Endothelial cell of umbilical vein (primary cell): ENCODE measurements around the gene DACT2. TPM values are rescaled to one million over a fixed set of nuclear protein-coding genes. Genes with fewer than 3 reads are reported as not detected.

ENCODE experiments used
- BruUV-seq: library from RNA; stranded (reverse); fragments of 400-500 nt; replicated peaks from 2 replicates; lab custom pipeline; 2021; lab: Mats Ljungman, UMichigan
- CTCF ChIA-PET: fragments of 300-600, 350-600 bp; sonication (Branson Sonifier 250); formaldehyde crosslinking; loops from one replicate; lab custom pipeline; 2021; ENCODE audit warnings: antibody characterized with exemption, inconsistent platforms; lab: Charles Lee
- POLR2A ChIA-PET: fragments of 300-600, 350-600 bp; sonication (Branson Sonifier 250); formaldehyde crosslinking; loops from one replicate; lab custom pipeline; 2021; ENCODE audit warnings: antibody characterized with exemption, inconsistent platforms; lab: Charles Lee
- DNase-seq: peaks from one replicate; pipeline ENCODE4 v3.0.0-alpha.2; 2011; ENCODE audit warnings: low read depth, low spot score
- FAIRE-seq: peaks from 2 replicates; lab custom pipeline; 2011; peaks lifted over from hg19 to GRCh38; lab: Jason Lieb, UNC
- H2AFZ ChIP-seq: 2 replicates; pipeline ENCODE4 v1.6.0; 2012; ENCODE audit warnings: low read depth, low read length, control low read depth, inconsistent platforms
- H3K27ac ChIP-seq: 2 replicates; pipeline ENCODE4 v1.5.1; 2011; ENCODE audit warnings: low read depth, mild to moderate bottlenecking, control low read depth, low read length, moderate library complexity; ENCODE audit not compliant: insufficient read depth
- H3K27me3 ChIP-seq, 2 experiments: 2 replicates each; pipeline versions ENCODE4 v1.6.0 to v1.6.1; 2011; ENCODE audit warnings: low read length in 2 of 2, mixed read lengths in 1 of 2; ENCODE audit not compliant: control insufficient read depth in 2 of 2, insufficient read depth in 2 of 2
- H3K36me3 ChIP-seq, 2 experiments: 2 replicates in 1 of 2; 3 replicates in 1 of 2; pipeline ENCODE4 v1.5.1; 2011; ENCODE audit warnings: low read length in 2 of 2, mild to moderate bottlenecking in 1 of 2, moderate library complexity in 1 of 2; ENCODE audit not compliant: control insufficient read depth in 2 of 2, insufficient read depth in 2 of 2; ENCODE audit errors: extremely low read depth in 1 of 2
- H3K4me1 ChIP-seq: 3 replicates; pipeline ENCODE4 v1.5.1; 2011; ENCODE audit warnings: mild to moderate bottlenecking, low read length; ENCODE audit not compliant: control insufficient read depth, insufficient read depth; ENCODE audit errors: extremely low read depth
- H3K4me2 ChIP-seq: 2 replicates; pipeline ENCODE4 v1.6.1; 2011; ENCODE audit warnings: low read length, control low read depth, mixed read lengths; ENCODE audit not compliant: insufficient read depth
- H3K4me3 ChIP-seq, 3 experiments: fragments of 200-600 bp in 1 of 3; sonication (generic), shearing (Covaris generic) in 1 of 3; replicated peaks in 1 of 3; 2 replicates each; pipeline ENCODE4 v1.5.1; 2011 to 2016; ENCODE audit warnings: control low read depth in 3 of 3, low read length in 3 of 3, mild to moderate bottlenecking in 2 of 3, inconsistent platforms in 1 of 3, low read depth in 1 of 3, moderate library complexity in 1 of 3; ENCODE audit not compliant: insufficient read depth in 1 of 3
- H3K79me2 ChIP-seq: 2 replicates; pipeline ENCODE4 v1.6.0; 2012; ENCODE audit warnings: low read length, inconsistent platforms; ENCODE audit not compliant: control insufficient read depth, insufficient read depth
- H3K9ac ChIP-seq: replicated peaks from 2 replicates; pipeline ENCODE3; 2011; ENCODE audit warnings: low read length, control low read depth; ENCODE audit not compliant: insufficient read depth; ENCODE audit errors: extremely low read depth
- H3K9me1 ChIP-seq: replicated peaks from 3 replicates; pipeline ENCODE4 v1.6.0; 2011; ENCODE audit warnings: mild to moderate bottlenecking, low read length; ENCODE audit not compliant: control insufficient read depth, insufficient read depth; ENCODE audit errors: extremely low read depth
- H3K9me3 ChIP-seq: replicated peaks from 2 replicates; pipeline ENCODE4 v1.5.1; 2012; ENCODE audit warnings: low read length, inconsistent platforms; ENCODE audit not compliant: control insufficient read depth, insufficient read depth
- H4K20me1 ChIP-seq: replicated peaks from 2 replicates; pipeline ENCODE3; 2011; ENCODE audit warnings: mild to moderate bottlenecking, low read length; ENCODE audit not compliant: control insufficient read depth, insufficient read depth; ENCODE audit errors: extremely low read depth
- CTCF ChIP-seq, 2 donors: IDR thresholded peaks; 1 replicate in 1 of 2; 2 replicates in 1 of 2; pipeline ENCODE4 v1.5.1; 2011; ENCODE audit warnings: low read length in 2 of 2, mild to moderate bottlenecking in 2 of 2, moderate library complexity in 2 of 2, control low read depth in 1 of 2, inconsistent platforms in 1 of 2, low read depth in 1 of 2; ENCODE audit not compliant: insufficient read depth in 1 of 2; ENCODE audit errors: extremely low read depth in 1 of 2
- EZH2 ChIP-seq: IDR thresholded peaks from 2 replicates; pipeline ENCODE4 v1.6.1; 2012; ENCODE audit warnings: borderline replicate concordance, low read depth, mild to moderate bottlenecking, moderate library complexity, low read length, inconsistent platforms; ENCODE audit not compliant: severe bottlenecking
- FOS ChIP-seq: IDR thresholded peaks from 2 replicates; pipeline ENCODE4 v1.6.1; 2011; ENCODE audit warnings: mild to moderate bottlenecking, low read length, moderate library complexity, borderline replicate concordance; ENCODE audit not compliant: insufficient read depth
- GATA2 ChIP-seq: IDR thresholded peaks from 2 replicates; pipeline ENCODE4 v1.7.0; 2011; ENCODE audit warnings: low read depth, mild to moderate bottlenecking, moderate library complexity, mixed read lengths, low read length; ENCODE audit not compliant: insufficient read length, insufficient read depth
- JUN ChIP-seq: IDR thresholded peaks from 2 replicates; pipeline ENCODE4 v1.6.1; 2011; ENCODE audit warnings: borderline replicate concordance, low read depth; ENCODE audit not compliant: insufficient read length, insufficient read depth
- MAX ChIP-seq: IDR thresholded peaks from 2 replicates; pipeline ENCODE4 v1.6.1; 2011; ENCODE audit not compliant: insufficient read depth, insufficient read length
- MYC ChIP-seq: IDR thresholded peaks from one replicate; pipeline ENCODE4 v1.6.1; 2011; ENCODE audit warnings: mild to moderate bottlenecking, low read depth, low read length
- POLR2A ChIP-seq: IDR thresholded peaks from 2 replicates; pipeline ENCODE4 v1.6.1; 2012; ENCODE audit warnings: low read depth, mild to moderate bottlenecking, control low read depth, low read length
- POLR2AphosphoS5 ChIP-seq: IDR thresholded peaks from 2 replicates; pipeline ENCODE4 v1.6.1; 2012; ENCODE audit warnings: low read depth, mild to moderate bottlenecking, control low read depth, low read length, moderate library complexity; ENCODE audit not compliant: insufficient read depth
- dilution Hi-C: fragments of 300-500 bp; cut with MboI; formaldehyde crosslinking; loops from one replicate; pipeline ENCODE4 v1.15.0; 2019; ENCODE audit warnings: low sequenced_read_pairs; ENCODE audit not compliant: extremely low pct_ligation_motif_present
- intact Hi-C: fragments of 100-400 bp; cut with micrococcal nuclease; formaldehyde crosslinking; loops from one replicate; pipeline ENCODE4 v1.10.0; 2022
- polyA plus RNA-seq, 4 experiments: library from polyadenylated mRNA; depleted of rRNA in 3 of 4; stranded (reverse) in 3 of 4; unstranded in 1 of 4; fragments of >200 nt; gene quantifications; 2 replicates each; pipeline versions ENCODE4 v1.2.1 to v1.2.3, GENCODE V29; 2011 to 2012; ENCODE audit warnings: missing spikeins in 1 of 4
- total RNA-seq: library from RNA; stranded (reverse); gene quantifications from 2 replicates; pipeline ENCODE4 v1.2.3, GENCODE V29; 2021

The DACT2 gene
- total and polyA plus RNA-seq, 2 donors (not counting 3 experiments of a cell fraction or from before 2014, with no cell fraction given), result not detected

- peaks cover 15 to 33% of the 10 kb centered on the region in 2 experiments for H3K27me3 ChIP-seq
- DNase-seq, result no peak
- no peaks in the 10 kb centered on the region for H3K9me3 ChIP-seq
- no peak overlapping the region for H3K4me3 ChIP-seq
- H3K4me1 ChIP-seq, result no peaks in the 10 kb centered on the region
- dilution Hi-C loops, result no loop called here
- no peak overlapping the region for H3K9ac ChIP-seq
- no peaks in the 10 kb centered on the region for H4K20me1 ChIP-seq
- intact Hi-C loops, result no loop called here
- no peaks in the 10 kb centered on the region for H3K79me2 ChIP-seq
- H3K9me1 ChIP-seq, result no peaks in the 10 kb centered on the region
- FAIRE-seq, result no peak
- H3K36me3 ChIP-seq, result no peaks in the 10 kb centered on the region
- no TSS peak for BruUV-seq
- TF ChIP-seq EZH2, result peak; percentile 70
- no peak for TF ChIP-seq MYC
- H3K27ac ChIP-seq, result no peak overlapping the region
- H2AFZ ChIP-seq, result no peak overlapping the region
- ChIA-PET POLR2A (no interaction called here), CTCF (no interaction called here)
- no peak overlapping the region for H3K4me2 ChIP-seq
Observed at GRCh38 chr6:168318579-168319278, 848 bp downstream of the DACT2 start.

- FAIRE-seq (no peak), DNase-seq (no peak)
- Histone ChIP-seq H3K27ac (no peak overlapping the region), H3K36me3 (no peaks in the 10 kb centered on the region), H3K4me2 (no peak overlapping the region), H3K9me1 (no peaks in the 10 kb centered on the region), H3K9ac (no peak overlapping the region), H2AFZ (no peak overlapping the region), H4K20me1 (no peaks in the 10 kb centered on the region), H3K4me3 (no peak overlapping the region), H3K27me3 (peaks cover 15 to 33% of the 10 kb centered on the region in 2 experiments), H3K79me2 (no peaks in the 10 kb centered on the region), H3K9me3 (no peaks in the 10 kb centered on the region), H3K4me1 (no peaks in the 10 kb centered on the region)
- BruUV-seq, result no TSS peak
- ChIA-PET CTCF (no interaction called here), POLR2A (no interaction called here)
- no peak for TF ChIP-seq FOS
- no peak for TF ChIP-seq EZH2
- no peak for TF ChIP-seq POLR2AphosphoS5
- TF ChIP-seq MAX, result no peak
- TF ChIP-seq JUN, result no peak
- no peak for TF ChIP-seq CTCF (IDR thresholded peaks at IDR 0.05; ENCODE audit: extremely low read depth in 1 of 2, insufficient read depth in 1 of 2, low read depth in 1 of 2, low read length in 2 of 2)
- no peak for TF ChIP-seq POLR2A
- no peak for TF ChIP-seq MYC
- no peak for TF ChIP-seq GATA2
- intact Hi-C loops, result no loop called here
- dilution Hi-C loops, result no loop called here
Observed at GRCh38 chr6:168318090-168318489, 1.5 kb downstream of the DACT2 start.
